Cortex of kidney (tissue), 1 donor: ENCODE data around the gene EPHA8.

Source experiments
- DNase-seq: peaks from one replicate; lab custom pipeline; 2025; lab: John Stamatoyannopoulos, UW

The EPHA8 gene

DNA sequence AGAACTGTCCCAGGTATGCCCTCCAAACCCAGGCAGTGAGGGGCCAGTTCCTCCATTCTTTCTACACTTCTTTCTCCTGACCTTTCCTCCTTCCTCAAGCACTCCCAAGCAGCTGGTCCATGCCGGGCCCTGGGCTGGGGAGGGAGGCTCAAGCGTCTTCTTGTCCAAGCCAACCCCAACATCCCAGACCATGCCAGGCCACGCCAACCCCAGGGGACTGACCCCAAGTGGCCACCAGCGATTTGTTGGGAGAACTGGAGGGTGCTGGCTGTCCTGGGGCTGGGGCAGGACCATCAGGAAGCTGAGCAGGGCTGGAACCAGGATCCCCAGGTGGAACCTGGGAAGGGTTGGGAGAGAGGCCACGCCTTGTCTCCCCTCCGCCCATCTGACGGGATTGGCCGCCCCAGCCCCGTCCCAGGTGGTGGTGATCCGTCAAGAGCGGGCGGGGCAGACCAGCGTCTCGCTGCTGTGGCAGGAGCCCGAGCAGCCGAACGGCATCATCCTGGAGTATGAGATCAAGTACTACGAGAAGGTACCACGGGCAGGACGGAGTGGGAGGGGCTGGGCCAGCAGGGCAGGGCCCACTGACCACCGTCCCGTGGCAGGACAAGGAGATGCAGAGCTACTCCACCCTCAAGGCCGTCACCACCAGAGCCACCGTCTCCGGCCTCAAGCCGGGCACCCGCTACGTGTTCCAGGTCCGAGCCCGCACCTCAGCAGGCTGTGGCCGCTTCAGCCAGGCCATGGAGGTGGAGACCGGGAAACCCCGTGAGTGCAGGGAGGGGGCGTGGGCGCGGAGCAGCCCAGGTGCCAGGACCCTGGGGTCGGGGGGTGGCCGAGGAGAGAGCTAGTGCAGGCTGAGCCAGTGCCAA, 29.9 kb downstream of the EPHA8 start:
- DNase-seq, result no peak

DNA sequence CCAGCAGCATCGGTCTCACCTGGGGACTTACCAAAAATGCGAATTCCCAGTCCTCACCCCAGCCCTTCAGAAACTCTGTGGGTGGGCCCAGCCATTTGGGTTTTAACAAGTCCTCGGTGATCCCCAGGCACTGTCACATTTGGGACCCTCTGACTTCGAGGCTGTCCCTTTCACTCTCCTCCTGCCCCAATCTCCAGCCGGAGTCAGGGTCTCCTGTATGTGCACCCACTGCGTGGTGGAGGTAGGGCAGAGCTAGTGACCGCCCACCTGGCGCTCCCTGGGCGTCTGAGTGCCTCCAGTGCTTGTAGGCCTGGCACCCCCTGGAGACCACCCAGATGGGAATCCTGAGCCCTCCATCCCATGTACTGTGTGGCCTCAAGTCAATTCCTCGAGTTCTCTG, 31.1 kb downstream of the EPHA8 start:
- DNase-seq, result no peak

DNA sequence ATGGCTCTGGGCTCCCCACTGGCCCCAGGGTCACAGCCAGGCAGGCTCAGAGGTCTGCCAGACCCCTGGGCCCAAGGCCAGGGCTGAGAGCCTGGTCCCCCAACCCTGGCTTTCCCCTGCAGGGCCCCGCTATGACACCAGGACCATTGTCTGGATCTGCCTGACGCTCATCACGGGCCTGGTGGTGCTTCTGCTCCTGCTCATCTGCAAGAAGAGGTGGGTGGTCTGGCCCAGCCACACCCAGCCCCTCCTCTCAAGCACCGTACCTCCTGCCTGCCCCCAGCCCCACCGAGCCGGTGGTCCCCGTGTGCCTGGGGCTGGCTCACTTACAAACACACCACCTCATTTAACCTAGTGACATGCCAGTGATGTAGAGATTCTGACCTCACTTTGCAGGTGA, 31.8 kb downstream of the EPHA8 start:
- DNase-seq, result no peak

DNA sequence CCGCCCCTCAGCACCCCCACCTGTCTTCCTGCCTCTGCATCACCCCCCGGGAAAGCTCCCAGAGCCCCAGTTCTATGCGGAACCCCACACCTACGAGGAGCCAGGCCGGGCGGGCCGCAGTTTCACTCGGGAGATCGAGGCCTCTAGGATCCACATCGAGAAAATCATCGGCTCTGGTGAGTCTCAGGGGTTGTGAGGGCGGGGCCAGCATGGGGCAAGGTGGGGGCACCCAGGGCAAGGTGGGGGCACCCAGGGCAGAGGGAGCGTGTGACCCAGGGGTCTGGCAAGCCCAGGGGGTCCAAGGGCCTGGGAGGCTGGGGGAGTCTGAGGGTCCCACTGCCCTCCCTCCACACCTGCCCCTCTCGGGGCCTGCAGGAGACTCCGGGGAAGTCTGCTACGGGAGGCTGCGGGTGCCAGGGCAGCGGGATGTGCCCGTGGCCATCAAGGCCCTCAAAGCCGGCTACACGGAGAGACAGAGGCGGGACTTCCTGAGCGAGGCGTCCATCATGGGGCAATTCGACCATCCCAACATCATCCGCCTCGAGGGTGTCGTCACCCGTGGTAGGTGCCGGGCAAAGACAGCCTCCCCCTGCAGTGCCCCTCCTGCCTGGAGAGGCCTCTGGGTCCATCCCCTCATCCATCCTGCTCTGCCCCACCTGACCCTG, 34.1 kb downstream of the EPHA8 start:
- DNase-seq, result no peak

DNA sequence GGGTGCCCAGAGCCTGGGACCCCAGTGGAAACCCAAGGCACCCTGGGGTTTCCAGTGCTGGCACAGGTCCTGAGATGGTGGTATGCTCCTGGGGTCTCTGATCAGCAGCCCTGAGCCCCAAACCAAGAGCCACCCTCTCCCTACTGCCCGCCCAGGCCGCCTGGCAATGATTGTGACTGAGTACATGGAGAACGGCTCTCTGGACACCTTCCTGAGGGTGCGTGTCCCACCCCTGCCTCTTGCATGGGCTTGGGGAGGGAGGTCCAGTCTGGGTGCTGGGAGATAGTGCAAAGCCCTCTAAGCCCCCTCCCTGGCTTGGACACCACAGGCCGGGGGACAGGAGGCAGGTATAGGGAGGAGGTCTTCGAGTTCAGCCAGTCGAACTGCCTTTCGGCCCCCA, 34.7 kb downstream of the EPHA8 start:
- no peak for DNase-seq

DNA sequence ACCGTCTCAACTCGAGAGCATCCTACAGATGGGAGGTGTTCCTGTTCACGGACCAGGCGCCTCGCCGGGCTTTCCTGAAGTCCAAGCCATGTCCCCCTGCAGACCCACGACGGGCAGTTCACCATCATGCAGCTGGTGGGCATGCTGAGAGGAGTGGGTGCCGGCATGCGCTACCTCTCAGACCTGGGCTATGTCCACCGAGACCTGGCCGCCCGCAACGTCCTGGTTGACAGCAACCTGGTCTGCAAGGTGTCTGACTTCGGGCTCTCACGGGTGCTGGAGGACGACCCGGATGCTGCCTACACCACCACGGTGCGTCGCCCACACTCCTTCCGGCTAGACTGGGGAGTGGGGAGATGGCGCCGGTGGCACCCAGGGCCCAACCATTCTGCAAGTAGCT, 35.4 kb downstream of the EPHA8 start:
- DNase-seq, result no peak

DNA sequence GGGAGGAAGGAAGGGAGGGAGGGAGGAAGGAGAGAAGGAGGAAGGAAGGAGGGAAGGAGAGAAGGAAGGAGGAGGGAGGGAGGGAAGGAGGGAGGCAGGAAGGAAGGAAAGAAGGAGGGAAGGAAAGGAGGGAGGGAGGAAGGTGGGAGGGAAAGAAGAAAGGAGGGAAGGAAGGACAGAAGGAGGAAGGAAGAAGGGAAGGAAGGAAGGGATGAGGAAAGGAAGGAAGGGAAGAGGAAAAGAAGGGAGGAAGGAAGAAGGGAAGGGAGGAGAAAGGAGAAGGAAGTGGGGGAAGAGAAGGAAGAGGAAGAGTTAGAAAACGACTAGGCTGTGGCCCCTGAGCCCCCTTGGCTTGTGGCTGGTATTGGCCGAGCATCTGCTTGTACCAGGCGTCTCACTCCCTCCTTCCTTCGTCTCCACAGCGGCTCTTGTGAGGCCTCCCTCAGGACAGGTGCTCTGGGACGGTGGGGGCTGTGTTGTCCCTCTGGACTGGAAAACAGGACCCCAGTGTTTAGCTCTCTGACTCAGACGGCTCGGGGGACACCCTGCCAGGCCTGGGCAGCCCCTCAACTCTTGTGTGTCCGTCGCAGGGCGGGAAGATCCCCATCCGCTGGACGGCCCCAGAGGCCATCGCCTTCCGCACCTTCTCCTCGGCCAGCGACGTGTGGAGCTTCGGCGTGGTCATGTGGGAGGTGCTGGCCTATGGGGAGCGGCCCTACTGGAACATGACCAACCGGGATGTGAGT, 37.0 kb downstream of the EPHA8 start:
- DNase-seq, result no peak

DNA sequence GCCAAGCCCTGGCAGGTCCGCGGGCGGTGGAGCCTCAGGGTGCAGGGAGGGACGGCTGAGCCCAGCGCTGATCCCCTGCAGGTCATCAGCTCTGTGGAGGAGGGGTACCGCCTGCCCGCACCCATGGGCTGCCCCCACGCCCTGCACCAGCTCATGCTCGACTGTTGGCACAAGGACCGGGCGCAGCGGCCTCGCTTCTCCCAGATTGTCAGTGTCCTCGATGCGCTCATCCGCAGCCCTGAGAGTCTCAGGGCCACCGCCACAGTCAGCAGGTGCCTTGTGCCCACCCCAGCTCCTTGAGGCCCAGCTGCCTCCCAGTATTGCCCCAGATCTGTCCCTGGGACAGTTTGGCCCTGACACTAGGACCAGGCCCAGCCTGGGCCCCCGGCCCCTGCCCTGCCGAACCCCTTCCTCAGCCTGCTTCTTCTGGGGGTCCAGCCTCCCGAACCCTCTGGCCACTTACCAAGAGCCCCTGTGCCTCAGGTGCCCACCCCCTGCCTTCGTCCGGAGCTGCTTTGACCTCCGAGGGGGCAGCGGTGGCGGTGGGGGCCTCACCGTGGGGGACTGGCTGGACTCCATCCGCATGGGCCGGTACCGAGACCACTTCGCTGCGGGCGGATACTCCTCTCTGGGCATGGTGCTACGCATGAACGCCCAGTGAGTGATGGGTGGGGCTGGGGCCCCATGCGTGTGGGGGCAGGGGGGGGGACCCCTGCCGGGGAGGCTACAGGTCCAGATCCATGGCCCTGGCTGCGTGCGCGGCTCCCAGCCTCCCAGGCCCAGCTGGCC, 37.7 kb downstream of the EPHA8 start:
- no peak for DNase-seq

DNA sequence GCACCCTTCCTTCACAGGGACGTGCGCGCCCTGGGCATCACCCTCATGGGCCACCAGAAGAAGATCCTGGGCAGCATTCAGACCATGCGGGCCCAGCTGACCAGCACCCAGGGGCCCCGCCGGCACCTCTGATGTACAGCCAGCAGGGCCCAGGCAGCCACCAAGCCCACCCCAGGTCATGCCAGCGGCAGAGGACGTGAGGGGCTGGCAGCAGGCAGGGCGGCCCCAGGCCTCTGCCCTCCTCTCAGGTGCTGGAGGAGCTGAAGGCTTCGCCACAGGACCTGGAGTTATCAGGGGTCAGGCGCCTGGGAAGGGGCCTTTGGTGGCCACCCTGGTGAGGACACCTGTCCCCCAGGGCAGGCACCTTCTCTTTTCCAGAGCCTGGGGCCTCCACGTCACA, 38.3 kb downstream of the EPHA8 start:
- no peak for DNase-seq

DNA sequence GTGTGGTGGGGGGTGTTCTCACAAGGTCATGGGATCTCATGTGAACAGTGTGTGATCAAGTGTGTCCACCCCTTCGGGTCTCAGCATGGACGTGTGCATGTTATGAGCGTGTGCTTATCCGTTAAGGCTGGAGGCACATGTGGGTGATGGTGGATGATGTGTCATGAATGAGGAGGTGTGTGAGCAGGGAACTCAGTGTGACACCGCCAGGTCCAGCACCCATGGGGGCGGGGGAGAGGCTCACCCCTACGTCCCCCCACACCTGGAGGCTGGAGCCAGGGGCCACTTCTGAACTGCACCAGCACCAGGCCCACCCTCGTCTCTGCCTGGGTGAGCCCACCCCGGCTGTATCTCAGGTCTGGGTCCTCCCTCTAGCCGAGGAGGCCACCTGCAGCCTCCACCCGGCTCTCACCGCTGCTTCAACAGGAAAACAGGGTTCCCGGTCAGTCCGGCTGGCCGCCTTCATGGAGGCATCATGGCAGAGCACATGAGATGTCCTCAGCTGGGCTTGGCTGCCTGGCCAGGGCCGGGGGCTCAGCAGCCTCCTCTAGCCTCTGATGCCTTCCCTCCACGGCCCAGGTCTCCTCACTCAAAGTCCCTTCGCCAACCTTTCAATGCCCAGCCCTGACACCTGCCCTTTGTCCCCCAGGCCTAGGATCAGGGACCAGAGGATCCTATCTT, 38.9 kb downstream of the EPHA8 start:
- DNase-seq, result no peak

DNA sequence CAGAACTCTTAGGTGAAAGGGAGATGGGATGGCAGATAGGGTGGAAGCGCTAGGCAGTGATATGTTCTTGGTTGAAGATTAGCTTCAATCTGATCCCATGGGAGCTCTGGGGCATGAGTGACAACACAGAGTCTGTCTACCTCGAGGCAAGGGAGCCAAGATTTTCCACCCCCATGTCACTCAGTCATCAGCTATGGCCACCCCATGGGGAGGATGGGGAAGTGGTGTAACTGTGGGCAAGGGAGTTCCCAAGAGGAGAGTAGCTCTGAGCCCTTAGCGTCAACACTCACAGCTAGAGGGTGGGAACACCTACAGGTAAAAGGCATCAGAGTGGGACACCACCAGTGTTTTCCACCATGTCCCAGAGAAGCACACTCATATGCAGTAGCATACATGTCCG, 42.9 kb downstream of the EPHA8 start:
- no peak for DNase-seq

DNA sequence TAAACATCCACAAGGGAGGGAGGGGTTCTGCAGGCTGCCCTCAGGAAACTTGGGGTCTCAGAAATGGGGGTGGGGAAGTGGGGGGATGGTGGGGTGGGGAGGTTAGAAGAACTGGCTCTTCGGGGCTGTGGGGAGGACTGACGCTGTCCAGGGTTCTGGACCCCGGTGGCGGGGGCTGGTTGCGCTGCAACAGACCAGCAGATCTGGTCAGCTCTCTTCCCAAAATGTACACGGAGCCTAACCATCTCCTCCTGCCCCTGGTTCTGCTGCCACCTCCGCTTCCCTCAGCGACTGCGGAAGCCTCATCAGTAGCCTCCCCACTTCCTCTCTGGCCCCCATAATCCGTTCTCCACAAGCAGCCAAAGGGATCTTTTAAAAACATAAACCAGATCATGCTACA, 43.9 kb downstream of the EPHA8 start:
- no peak for DNase-seq

DNA sequence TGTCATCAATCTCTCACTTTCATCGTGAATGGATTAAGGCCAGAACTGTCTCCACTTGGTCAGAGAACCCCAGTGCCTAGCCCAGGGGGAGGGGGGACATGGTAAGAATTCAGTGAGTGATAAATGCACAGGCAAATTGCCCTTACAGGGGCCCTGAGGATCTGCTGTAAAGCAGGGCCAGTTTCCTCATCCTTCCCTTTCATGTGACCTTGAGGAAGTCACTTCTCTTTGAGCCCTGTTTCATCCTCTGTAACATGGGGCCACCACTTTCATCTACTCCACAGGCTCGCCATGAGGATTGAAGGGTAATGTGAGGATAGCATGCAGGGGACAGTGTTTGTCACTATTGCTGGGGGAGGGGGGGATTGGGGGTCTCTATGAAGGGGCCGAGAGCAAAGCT, 45.1 kb downstream of the EPHA8 start:
- no peak for DNase-seq

DNA sequence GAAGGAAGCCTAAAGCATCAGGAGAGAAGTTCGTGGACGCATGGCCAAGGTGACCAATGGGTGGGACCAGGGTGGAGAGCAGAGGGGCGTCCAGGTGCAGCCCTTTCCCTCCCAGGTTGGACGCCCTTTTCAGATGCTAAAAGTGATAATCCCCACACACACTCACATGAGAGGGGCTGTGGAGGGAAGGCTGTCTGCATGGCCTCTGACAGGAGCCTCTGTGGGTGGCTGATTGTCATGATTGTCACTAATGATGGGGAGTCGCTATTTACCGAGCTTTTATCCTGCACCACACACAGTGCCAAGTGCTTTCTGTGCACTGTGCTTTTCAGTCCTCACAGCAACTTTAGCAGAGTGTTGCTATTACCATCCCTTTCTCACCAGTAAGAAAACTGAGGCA, 46.0 kb downstream of the EPHA8 start:
- no peak for DNase-seq

DNA sequence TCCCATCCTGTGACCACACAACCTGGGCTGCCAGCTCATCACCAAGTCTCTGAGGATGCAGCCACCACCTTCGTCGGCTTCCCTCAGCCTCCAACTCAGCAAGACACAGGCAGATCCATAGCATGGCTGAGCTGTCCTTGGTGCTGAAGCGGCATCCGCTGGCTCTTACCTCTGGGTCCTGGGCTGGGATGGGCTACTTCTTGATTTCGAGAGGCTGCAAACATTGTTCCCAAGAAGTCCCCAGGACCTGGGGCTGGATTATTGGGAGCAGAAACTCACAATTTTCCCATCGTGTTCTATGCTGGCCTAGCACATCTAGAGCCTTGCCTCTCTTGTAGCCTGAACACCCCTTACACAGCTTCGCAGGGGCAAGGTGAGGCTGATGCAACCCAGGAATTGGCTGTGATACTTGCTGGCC, 48.2 kb downstream of the EPHA8 start:
- DNase-seq, result no peak

DNA sequence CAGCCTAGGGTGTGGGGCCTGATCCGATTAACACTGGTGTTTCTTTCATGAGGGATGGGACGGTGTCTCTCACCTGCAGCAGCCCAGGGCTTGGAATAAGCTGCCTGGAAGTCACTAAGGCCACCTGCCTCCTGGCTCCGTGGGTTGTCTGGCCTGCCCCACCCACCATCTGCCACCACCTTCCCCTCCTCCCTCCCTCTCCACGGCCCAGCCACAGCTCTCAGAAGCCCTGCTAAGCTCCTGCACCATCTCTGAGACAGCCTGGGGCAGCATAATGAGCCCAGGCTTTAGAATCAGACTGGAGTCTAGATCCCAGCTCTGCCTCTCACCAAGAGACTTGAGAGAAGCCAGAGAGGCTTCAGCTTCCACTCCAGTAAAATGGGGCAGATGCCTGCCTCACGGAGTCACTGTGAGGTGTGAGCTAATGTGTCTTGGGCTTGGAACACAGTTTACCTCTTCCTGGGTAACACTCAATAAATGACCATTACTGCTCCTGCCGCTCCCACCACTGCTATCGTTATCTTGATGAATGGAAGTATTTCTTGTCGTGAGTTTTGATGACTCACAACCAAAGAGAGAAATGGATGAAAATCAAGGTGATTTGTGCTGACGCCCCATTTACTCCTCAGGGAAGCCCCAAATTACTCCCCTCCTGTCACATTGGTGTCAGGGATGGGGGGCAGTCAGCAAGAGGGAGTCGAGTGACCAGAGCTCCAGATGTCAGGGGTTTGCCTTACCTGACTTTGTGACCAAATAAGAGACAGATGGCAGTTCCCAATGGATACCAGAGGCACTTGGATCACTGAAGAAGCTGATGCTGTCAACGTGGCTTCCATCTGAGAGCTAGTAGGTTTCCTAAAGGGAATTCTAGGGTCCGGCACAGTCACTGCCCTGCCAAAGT, 49.6 kb downstream of the EPHA8 start:
- DNase-seq, result no peak

DNA sequence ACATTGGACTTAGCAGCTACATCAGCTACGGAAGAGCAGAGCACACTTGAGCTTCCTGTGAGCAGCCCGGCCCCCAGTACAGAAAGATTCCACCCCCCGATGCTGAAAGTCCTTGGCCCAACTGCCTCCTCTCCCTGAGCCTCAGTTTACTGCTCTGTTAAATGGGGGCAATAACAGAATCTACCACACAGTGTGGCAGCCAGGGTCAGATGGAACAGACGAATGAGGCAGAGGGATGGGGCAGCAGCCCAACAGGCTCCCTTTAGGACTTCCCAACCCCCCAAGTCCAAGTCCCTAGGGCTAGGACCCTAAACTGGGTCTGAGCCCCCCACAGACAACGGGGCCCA, 50.3 kb downstream of the EPHA8 start:
- DNase-seq, result no peak

DNA sequence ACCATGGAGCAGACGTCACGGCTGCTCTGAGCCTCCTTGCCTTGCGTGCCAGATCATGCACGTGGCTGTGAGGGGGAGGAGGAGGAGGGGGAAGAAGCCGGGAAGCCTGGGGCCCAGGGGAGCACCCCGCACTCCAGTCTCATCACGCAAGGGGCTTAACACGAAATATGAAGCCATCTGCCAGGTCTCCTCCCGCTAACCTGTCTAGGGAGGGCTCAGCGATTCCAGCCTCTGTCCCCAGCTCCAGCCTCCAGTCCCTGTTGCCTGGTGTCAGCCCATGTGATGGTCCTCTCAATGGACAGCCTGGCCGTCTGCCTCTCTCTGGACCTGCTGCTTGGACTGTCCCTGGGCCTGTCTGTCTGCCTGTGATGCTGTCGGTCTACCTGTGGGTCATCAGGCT, 50.7 kb downstream of the EPHA8 start:
- DNase-seq, result no peak

DNA sequence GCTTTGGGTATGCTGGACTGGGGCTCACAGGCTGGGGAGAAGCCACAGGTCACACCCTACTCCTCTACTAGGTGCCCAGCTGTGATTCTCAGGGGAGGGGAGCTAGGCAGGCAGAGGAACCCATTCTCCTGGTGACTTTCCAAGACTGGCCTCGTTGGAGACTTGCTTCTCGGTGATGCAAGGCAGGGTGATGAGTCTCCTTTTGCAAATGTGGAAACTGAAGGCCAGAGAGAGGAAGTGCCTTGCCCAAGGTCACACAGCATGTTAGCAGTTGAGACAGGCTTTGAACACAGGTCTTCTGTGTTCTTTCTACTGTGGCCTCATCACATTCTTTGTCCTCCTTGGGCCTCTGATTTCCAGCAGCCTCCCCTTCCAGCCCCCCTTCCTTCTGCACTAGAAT, 52.6 kb downstream of the EPHA8 start:
- no peak for DNase-seq

DNA sequence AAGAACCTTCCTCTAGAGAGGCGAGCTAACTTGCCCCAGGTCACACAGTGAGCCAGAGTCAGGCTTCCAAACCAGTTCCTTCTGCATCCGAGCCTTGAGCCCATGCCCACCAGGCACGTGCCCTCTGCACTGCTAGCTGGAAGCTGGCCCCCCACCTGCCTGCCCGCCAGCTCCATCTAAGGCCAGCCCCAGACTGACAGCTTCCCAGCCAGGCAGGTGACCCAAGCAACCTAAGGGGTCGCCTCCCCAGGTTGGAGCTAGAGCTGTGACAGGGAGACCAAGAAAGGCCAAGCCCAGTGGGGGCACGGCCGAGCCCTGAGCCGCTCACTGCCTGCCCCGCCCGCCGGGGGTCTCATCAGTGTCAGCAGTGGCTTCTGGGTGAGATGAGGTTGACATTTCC, 53.3 kb downstream of the EPHA8 start:
- DNase-seq, result no peak

DNA sequence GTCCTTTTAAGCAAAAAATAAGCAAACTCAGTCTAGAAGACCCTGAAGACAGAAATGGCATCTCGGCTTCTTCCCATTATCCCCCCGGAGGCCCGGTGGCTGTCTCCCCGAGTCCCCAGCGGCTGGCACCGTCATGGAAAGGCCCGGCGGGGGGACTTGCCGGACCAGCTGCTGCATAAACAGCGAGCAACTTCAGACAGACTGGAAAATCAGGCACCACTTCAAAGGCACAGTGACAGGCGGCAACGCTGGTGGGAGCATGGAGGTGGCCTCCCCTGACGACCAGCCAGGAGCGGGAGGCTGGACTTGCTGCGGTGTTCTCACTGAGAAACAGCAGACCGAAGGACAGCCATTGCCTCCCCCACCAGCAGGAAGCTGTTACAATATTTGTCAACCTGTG, 54.8 kb downstream of the EPHA8 start:
- DNase-seq, result no peak
